Calu3 (cell line): ENCODE measurements around the gene CELSR1. TPM values are rescaled to one million over a fixed set of nuclear protein-coding genes. Genes with fewer than 3 reads are reported as not detected.

Experiments used
- BruUV-seq: library from RNA; stranded (reverse); fragments of 400-500 nt; replicated peaks from 2 replicates; lab custom pipeline; 2021; lab: Mats Ljungman, UMichigan
- CTCF ChIA-PET: fragments of 300-600 bp; sonication (Branson Sonifier 250); formaldehyde crosslinking; loops from one replicate; lab custom pipeline; 2022; ENCODE audit warnings: antibody characterized with exemption; lab: Charles Lee
- DNase-seq: peaks from one replicate; pipeline ENCODE4 v3.0.0; 2022
- H3K27ac Mint-ChIP-seq: one replicate; pipeline ENCODE4 v1.8.0; 2022; ENCODE audit warnings: mixed read lengths; ENCODE audit not compliant: unreplicated experiment
- H3K27me3 Mint-ChIP-seq: one replicate; pipeline ENCODE4 v1.8.0; 2022; ENCODE audit warnings: mixed read lengths; ENCODE audit not compliant: unreplicated experiment
- H3K36me3 Mint-ChIP-seq: one replicate; pipeline ENCODE4 v1.8.0; 2022; ENCODE audit warnings: mild to moderate bottlenecking, moderate library complexity, mixed read lengths; ENCODE audit not compliant: insufficient read depth, unreplicated experiment
- H3K4me1 Mint-ChIP-seq: one replicate; pipeline ENCODE4 v1.8.0; 2022; ENCODE audit warnings: mild to moderate bottlenecking, low read depth, mixed read lengths; ENCODE audit not compliant: unreplicated experiment
- H3K4me3 Mint-ChIP-seq: one replicate; pipeline ENCODE4 v1.8.0; 2022; ENCODE audit warnings: mild to moderate bottlenecking, low read depth, moderate library complexity, mixed read lengths; ENCODE audit not compliant: unreplicated experiment
- H3K9me3 Mint-ChIP-seq: one replicate; pipeline ENCODE4 v1.8.0; 2022; ENCODE audit warnings: low read depth, mixed read lengths; ENCODE audit not compliant: unreplicated experiment
- intact Hi-C: fragments of 100-400 bp; cut with micrococcal nuclease; formaldehyde crosslinking; loops from one replicate; pipeline ENCODE4 v1.10.0; 2022; ENCODE audit not compliant: unreplicated experiment
- total RNA-seq: library from RNA; stranded (reverse); gene quantifications from 2 replicates; pipeline ENCODE4 v1.2.3, GENCODE V29; 2022
- TF ChIP-seq, protein P1 (sequence below): fragments of 200-600 bp; IDR thresholded peaks from one replicate; pipeline ENCODE4 v1.8.0; 2022; ENCODE audit warnings: antibody characterized with exemption; ENCODE audit not compliant: unreplicated experiment

CELSR1 gene
- total RNA-seq, 1 experiment from 2014 or later: 45.5 TPM

DNA sequence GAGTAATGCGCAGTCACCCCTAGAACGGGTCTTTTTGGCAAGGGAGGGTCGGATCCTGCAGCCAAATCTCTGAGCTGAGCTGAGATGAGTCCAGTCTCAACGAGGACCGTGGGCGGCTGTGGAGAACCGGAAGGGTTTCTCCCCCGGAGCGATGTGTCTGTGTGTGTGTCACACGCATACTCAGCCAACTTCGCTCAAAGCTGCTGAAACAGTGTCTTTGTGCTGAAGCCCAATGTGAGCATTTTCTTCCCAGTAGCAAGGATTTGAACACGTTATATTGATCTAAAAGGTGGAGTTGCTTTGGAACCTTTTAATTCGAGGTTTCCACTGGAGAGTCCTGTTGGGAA, 1.4 kb upstream of the CELSR1 start:
- intact Hi-C loops: no loop called here

DNA sequence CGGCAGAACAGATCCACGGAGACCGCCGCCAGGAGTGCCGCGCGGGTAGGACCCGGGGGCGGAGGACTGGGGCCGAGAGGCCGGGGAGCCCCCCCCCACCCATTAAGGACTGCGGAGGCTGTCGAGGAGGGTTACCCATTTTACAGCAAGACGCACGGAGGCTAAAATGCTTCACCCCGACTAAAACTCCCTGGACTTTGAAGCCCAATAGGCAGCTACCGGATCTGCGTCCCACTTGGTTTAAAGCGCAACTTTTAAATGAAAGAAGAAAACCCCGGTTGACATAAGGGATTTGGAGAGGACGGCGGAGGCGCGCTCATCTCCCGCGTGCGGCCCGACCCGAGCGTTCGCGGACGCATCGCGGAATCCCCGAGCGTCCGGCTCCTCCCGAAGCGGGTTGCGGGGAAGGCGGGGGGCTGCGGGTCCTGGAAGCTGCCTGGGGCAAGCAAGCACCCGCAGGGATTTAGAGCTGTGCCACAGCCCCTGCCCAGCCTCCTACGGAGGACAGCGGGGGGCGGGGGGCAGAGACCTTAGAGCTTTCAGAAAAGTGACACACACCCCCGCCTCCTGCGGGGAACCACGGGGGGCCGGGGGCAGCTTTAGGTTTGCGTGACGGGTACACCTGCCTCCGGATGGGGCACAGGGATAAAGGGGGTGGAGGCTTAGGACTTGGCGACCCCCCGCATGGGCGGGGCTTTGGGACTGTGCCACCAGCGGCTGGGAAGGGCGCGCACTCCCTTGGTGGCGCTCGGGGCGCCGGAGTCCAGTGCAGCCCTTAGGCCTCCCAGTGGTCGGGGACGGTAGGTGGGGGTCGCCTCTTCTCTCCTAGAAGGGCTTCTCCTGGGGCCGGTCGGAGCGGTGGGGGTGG, 760 bp upstream of the CELSR1 start:
- no TSS peak for BruUV-seq
- no peaks in the 10 kb centered on the region for H3K9me3 Mint-ChIP-seq
- peaks cover 25% of the 10 kb centered on the region for H3K36me3 Mint-ChIP-seq
- no peaks in the 10 kb centered on the region for H3K27me3 Mint-ChIP-seq
- TF ChIP-seq, protein P1, sequence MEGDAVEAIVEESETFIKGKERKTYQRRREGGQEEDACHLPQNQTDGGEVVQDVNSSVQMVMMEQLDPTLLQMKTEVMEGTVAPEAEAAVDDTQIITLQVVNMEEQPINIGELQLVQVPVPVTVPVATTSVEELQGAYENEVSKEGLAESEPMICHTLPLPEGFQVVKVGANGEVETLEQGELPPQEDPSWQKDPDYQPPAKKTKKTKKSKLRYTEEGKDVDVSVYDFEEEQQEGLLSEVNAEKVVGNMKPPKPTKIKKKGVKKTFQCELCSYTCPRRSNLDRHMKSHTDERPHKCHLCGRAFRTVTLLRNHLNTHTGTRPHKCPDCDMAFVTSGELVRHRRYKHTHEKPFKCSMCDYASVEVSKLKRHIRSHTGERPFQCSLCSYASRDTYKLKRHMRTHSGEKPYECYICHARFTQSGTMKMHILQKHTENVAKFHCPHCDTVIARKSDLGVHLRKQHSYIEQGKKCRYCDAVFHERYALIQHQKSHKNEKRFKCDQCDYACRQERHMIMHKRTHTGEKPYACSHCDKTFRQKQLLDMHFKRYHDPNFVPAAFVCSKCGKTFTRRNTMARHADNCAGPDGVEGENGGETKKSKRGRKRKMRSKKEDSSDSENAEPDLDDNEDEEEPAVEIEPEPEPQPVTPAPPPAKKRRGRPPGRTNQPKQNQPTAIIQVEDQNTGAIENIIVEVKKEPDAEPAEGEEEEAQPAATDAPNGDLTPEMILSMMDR: no peak
- intact Hi-C loops: no loop called here
- no peak overlapping the region for H3K27ac Mint-ChIP-seq
- CTCF ChIA-PET: interaction anchor here (0.7 to 1.3 kb wide), 4 partner anchors 10 to 198 kb away, joined by 3 to 4 read pairs (median 4); no protein-coding TSS in a partner anchor
- H3K4me3 Mint-ChIP-seq: peak overlapping the region; percentile 94
- DNase-seq: peak; percentile 59
- peaks cover 15% of the 10 kb centered on the region for H3K4me1 Mint-ChIP-seq

More for the DNA sequence above, 1.4 kb upstream of the CELSR1 start:
- H3K9me3 Mint-ChIP-seq: no peaks in the 10 kb centered on the region
- BruUV-seq: no TSS peak
- CTCF ChIA-PET: interaction anchor here (0.7 to 1.3 kb wide), 3 partner anchors 10 to 184 kb away, joined by 3 to 4 read pairs (median 3); no protein-coding TSS in a partner anchor
- no peaks in the 10 kb centered on the region for H3K27me3 Mint-ChIP-seq
- no peak for DNase-seq
- peaks cover 15% of the 10 kb centered on the region for H3K4me1 Mint-ChIP-seq
- H3K4me3 Mint-ChIP-seq: peak overlapping the region; percentile 94
- peaks cover 25% of the 10 kb centered on the region for H3K36me3 Mint-ChIP-seq
- no peak overlapping the region for H3K27ac Mint-ChIP-seq
- TF ChIP-seq, protein P1: no peak

DNA sequence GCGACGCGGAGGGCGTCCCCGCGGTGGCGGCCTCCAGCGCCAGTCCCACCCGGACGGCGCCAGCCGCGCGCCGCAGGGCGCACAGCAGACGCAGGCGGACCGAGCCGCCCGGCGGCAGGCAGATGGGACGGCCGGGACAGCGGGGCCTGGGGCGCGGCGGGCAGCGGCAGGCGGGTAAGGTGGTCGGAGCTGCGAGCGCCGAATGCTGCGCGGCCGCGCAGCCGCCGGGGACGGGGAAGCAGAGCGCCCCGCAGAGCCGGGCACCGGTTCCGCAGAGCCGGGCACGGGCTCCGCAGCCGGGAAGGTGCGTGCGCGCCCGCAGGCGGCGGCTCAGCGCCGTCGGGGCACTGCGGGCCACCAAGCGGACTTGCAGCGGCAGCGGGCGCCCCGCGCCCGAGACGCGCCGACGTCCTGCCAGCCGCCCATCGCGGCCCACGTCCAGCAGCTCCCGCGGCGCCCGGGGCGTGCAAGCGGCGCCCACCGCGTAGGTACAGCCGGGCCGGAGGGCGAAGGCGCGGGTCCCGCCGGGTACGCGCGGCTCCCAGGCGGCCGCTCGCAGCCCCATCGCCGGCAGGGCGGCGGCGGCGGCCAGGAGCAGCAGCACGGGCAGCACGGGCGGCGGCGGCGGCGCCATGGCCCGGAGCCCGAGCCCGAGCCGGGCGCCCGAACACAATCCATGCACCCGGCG, 739 bp downstream of the CELSR1 start:
- intact Hi-C loops: no loop called here
- CTCF ChIA-PET: no interaction called here
- DNase-seq: peak; percentile 35
- Mint-ChIP-seq H3K4me3 (peak overlapping the region; percentile 94), H3K36me3 (peaks cover 23% of the 10 kb centered on the region), H3K9me3 (no peaks in the 10 kb centered on the region), H3K27me3 (no peaks in the 10 kb centered on the region), H3K27ac (no peak overlapping the region), H3K4me1 (peaks cover 29% of the 10 kb centered on the region)
- TF ChIP-seq, protein P1: peak; percentile 23
- BruUV-seq: no TSS peak

DNA sequence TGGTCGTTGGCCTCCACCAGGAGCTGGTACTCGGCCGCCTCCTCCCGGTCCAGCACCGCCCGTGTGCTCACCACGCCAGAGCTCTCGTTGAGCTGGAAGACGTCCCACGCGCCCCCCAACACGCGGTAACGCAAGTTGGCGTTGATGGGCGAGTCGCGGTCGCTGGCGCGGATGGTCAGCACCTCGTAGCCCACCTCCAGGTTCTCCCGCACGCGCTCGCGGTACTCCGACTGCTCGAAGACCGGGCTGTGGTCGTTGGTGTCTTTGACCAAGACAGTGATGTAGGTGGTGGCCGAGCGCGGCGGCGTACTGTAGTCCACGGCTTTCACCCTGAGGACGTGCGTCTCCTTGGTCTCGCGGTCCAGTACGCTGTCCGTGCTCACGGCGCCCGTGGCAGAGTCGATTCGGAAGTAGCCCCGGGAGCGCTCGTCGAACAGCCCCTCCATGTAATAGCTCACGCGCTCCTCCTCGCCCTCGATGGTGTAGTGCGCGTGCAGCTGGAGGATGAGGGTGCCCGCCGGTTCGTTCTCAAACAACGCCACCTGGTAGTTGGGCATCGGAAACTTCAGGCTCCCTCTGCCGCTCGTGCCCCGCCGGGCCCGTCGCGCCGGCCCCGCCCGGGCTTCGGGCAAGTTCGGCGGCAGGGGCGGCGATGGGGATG, 1.4 kb downstream of the CELSR1 start:
- no peaks in the 10 kb centered on the region for H3K9me3 Mint-ChIP-seq
- CTCF ChIA-PET: no interaction called here
- peaks cover 36% of the 10 kb centered on the region for H3K4me1 Mint-ChIP-seq
- H3K4me3 Mint-ChIP-seq: peak overlapping the region; percentile 94
- TF ChIP-seq, protein P1: no peak
- no peak for DNase-seq
- H3K36me3 Mint-ChIP-seq: peaks cover 23% of the 10 kb centered on the region
- H3K27ac Mint-ChIP-seq: no peak overlapping the region
- intact Hi-C loops: no loop called here
- H3K27me3 Mint-ChIP-seq: no peaks in the 10 kb centered on the region
- BruUV-seq: no TSS peak
